SHP77 treated with DMSO at 0.1 percent for 48 hours (cell line): Measurements from ENCODE around the gene SMPDL3A.

Experiments
- DNase-seq: peaks from one replicate; lab custom pipeline; 2025; lab: John Stamatoyannopoulos, UW

The SMPDL3A gene

GRCh38 chr6:122804962-122805485, 16.0 kb downstream of the SMPDL3A start:
- no peak for DNase-seq

DNA sequence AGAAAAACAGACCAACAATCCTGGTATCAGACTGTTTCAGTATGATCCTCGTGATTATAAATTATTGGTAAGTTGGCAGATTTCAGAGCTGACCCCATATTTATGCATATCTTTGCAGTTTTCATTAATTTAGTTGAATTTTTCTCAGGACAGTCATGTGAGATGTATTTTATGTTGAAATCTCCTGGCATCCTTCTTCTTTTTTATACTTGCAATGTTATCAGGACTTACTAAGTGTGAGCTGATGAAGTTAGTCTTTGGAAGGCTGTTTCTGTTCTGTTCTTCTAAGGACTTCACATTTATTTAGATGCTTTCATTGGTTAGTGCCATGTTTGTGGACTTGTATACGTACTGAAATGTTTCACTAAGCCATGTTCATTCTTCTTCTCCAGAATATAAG, 17.2 kb downstream of the SMPDL3A start:
- no peak for DNase-seq

GRCh38 chr6:122808121-122808885, 19.2 kb downstream of the SMPDL3A start:
- no peak for DNase-seq

- DNase-seq: no peak
Observed at GRCh38 chr6:122809001-122809400, 19.9 kb downstream of the SMPDL3A start.

DNA sequence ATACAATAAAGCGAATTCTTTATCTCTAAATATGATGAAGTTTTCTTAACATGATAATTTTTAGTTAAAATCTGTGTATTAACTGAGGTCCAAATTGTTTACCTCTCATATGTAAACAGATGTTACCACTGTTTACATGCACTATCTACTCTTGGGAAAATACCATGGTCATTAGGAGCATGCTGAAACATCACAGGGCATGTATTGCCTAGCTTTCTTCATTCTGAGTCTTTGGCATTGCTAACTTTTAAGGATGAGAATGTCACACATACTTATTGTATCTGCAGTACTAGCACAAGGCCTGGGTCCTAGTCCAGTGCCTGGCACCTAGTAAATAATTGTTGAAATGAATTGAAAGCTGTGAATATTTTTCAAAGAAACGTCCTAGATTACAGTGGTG, 20.6 kb downstream of the SMPDL3A start:
- DNase-seq: no peak

- no peak for DNase-seq
Observed at GRCh38 chr6:122810189-122810588, 21.1 kb downstream of the SMPDL3A start.

GRCh38 chr6:122817358-122817757, 28.3 kb downstream of the SMPDL3A start:
- peak; percentile 46 for DNase-seq

DNA sequence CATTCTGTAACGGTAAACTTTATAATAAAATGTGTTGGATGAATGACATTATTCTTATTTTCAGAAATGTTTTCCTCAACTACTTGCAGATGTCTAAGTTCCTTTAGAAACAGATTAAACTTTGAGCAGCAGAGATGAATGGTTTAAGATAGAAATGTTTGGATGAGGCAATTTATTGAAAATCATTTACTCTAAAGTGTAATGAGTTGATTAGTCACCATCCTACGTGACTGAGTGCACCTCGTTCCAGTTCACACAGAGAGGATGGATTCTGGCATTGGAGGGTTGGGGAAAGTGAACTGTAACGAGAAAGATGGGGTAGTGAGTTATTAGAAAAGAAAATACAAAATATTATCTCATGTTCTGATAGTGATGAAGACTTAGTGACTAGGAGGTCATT, 28.7 kb downstream of the SMPDL3A start:
- no peak for DNase-seq

- no peak for DNase-seq
Observed at GRCh38 chr6:122818866-122819265, 29.8 kb downstream of the SMPDL3A start.

DNA sequence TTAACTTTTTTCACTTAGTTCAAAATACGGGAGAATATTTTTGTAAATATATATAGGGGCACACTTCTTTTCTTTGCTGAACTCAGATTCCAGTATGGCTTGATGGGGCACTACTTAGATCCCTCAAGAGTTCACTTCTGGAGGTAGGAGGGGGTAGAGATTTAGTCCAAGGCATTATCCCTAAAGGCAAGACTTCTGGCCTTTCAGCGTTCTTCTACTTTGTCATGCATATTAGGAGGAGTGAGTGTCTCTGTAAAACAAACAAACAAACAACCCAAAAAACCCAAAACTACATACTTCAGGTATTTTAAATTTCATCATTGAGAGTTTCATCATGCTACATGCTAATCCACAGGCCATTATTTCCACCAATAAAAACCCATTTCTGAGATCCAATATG, 32.0 kb downstream of the SMPDL3A start:
- no peak for DNase-seq

DNA sequence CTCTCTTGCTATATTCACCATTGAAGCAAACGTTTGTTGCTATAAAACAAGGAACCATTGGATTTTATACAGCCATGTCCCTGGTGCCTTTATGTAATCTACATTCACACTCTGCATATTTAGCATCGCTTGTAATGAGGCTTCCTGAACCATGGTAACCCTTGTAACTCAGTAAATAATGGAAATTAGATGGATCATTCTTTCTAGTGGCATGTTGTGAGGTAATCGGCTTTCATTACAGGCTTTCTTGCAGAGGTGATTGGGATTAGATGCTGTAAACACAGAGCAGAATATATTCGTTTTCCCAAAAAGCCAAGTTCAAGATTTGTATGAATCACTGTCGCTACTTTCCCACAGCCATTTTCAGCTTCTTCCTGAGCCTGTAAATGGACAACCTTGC, 36.1 kb downstream of the SMPDL3A start:
- DNase-seq: no peak

- DNase-seq: no peak
Observed at GRCh38 chr6:122829456-122829855, 40.4 kb downstream of the SMPDL3A start.

- no peak for DNase-seq
Observed at GRCh38 chr6:122831511-122831910, 42.5 kb downstream of the SMPDL3A start.

- DNase-seq: no peak
Observed at GRCh38 chr6:122832459-122832858, 43.4 kb downstream of the SMPDL3A start.

- no peak for DNase-seq
Observed at GRCh38 chr6:122833021-122833491, 44.0 kb downstream of the SMPDL3A start.

DNA sequence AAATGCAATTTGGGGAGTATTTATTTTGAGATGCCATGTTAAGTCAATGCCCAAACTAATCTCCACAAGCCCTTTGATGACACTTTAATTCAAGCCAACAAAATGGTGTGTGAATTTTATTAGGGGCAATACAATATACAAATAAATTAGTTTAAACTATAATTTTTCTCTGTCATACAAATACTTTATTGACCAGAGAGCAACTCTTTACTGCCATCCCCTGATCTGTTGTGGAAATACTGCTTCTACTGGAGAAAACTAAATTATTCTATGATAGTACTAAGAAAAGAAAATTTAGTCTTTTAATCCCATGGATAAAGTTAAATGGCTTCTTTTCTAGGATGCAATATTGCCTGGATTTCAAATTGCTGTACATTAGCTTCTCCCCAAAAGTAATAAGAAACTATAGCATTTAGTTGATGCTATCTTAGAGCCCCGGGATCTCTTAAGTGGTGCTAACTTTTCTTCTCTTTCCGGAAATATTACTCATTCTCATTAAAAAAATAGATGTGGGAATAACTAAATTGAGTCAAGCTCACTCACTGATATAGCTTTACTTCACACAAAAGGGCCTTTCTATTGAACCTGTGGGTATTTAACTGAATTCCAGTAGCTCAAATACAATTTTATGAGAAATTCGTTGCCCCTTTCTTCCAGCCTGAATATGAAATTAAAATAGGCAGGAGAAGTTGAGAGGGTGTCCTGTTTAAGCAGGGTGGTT, 49.2 kb downstream of the SMPDL3A start:
- DNase-seq: no peak

DNA sequence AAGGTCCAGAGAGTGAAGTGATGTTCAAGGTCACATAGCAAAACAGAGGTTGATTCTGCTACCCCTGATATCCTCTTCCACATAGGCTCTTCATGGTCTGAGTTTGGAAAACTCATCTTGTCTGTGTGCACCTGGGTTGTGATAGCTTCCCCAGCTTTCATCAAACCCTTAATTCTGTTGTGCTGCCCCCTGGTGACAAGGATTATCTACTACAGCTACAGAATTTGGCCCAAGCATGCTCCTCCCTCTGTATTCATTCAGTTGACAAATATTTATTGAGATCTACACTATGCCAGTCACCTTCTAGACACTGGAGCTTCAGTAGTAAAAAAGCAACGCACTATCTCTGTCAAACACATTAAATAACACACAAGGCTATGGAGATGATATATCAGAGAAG, 50.4 kb downstream of the SMPDL3A start:
- peak; percentile 31 for DNase-seq

- DNase-seq: no peak
Observed at GRCh38 chr6:122839906-122840305, 50.8 kb downstream of the SMPDL3A start.

DNA sequence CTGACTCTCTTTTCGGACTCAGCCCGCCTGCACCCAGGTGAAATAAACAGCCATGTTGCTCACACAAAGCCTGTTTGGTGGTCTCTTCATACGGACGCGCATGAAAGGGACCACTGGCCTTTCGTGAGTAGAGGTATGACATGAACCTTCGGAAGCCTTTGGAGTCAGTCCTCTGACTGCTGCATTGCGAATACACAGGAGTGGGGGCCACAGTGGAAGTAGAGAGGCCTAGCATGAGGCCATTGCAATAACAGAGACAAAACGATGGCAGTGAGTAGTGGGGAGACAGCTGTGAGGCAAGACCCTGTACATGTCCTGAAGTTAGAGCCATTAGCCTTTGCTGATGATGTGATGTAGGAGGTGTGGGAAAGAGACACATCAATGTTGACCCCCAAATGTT, 56.4 kb downstream of the SMPDL3A start:
- no peak for DNase-seq

GRCh38 chr6:122845916-122846612, 57.0 kb downstream of the SMPDL3A start:
- DNase-seq: no peak

- no peak for DNase-seq
Observed at GRCh38 chr6:122853259-122853995, 64.4 kb downstream of the SMPDL3A start.
